H1 (cell line): ENCODE results near the gene IPO13. TPM values are rescaled to one million over a fixed set of nuclear protein-coding genes. Genes with fewer than 3 reads are reported as not detected.

Experiments used
- EZH2 ChIP-seq: fragments of 200-600 bp; sonication (generic); IDR thresholded peaks from 2 replicates; pipeline ENCODE4 v1.7.1; 2012; ENCODE audit warnings: low read depth, mild to moderate bottlenecking, moderate library complexity, low read length, inconsistent platforms; ENCODE audit not compliant: severe bottlenecking
- NANOG ChIP-seq: IDR thresholded peaks from 2 replicates; pipeline ENCODE4 v1.6.1; 2011; ENCODE audit warnings: low read length, low read depth, mild to moderate bottlenecking, inconsistent platforms; ENCODE audit not compliant: insufficient read depth, poor library complexity, severe bottlenecking
- SP2 ChIP-seq: IDR thresholded peaks from 2 replicates; pipeline ENCODE4 v1.6.1; 2012; ENCODE audit warnings: mild to moderate bottlenecking, low read length, inconsistent platforms
- SUZ12 ChIP-seq: fragments of 200-600 bp; sonication (generic); IDR thresholded peaks from 2 replicates; pipeline ENCODE4 v1.6.1; 2012; ENCODE audit warnings: mild to moderate bottlenecking, inconsistent platforms, low read length, moderate library complexity, mixed read lengths
- TCF12 ChIP-seq: IDR thresholded peaks from 2 replicates; pipeline ENCODE4 v1.6.1; 2011; ENCODE audit warnings: low read depth, mild to moderate bottlenecking, low read length
- polyA plus RNA-seq, 7 experiments: library from polyadenylated mRNA; depleted of rRNA in 3 of 7; stranded (reverse) in 5 of 7; unstranded in 2 of 7; fragments of >200 nt in 5 of 7; fragments of 200-250 nt in 2 of 7; gene quantifications; 1 replicate in 5 of 7; 2 replicates in 1 of 7; 4 replicates in 1 of 7; pipeline versions ENCODE4 v1.2.1 to v1.2.3, GENCODE V29; 2011 to 2013; ENCODE audit warnings: missing spikeins in 2 of 7, mixed read lengths in 2 of 7
- total RNA-seq: library from RNA; stranded (reverse); fragmentation: NEBNext Ultra II Directional; extraction: Animal tissue kit (Norgen Biotek cat#: 25700); gene quantifications from 2 replicates; pipeline ENCODE4 v1.2.1, GENCODE V29; 2021
- TF ChIP-seq, protein P1 (sequence below), 3 experiments: IDR thresholded peaks; 1 replicate in 2 of 3; 2 replicates in 1 of 3; pipeline versions ENCODE4 v1.5.1 to v1.6.1; 2011; ENCODE audit warnings: low read length in 3 of 3, mild to moderate bottlenecking in 3 of 3, inconsistent platforms in 2 of 3, low read depth in 1 of 3, moderate library complexity in 1 of 3; ENCODE audit not compliant: insufficient read depth in 1 of 3; ENCODE audit errors: control extremely low read depth in 1 of 3

The IPO13 gene
- total and polyA plus RNA-seq, 2 of the 8 experiments (the other 6 are each of a cell fraction or from before 2014, with no cell fraction given), result 23.0 to 27.0 TPM

- no peak for TF ChIP-seq EZH2
- no peak for TF ChIP-seq SUZ12
- TF ChIP-seq NANOG, result no peak
- TF ChIP-seq, protein P1, sequence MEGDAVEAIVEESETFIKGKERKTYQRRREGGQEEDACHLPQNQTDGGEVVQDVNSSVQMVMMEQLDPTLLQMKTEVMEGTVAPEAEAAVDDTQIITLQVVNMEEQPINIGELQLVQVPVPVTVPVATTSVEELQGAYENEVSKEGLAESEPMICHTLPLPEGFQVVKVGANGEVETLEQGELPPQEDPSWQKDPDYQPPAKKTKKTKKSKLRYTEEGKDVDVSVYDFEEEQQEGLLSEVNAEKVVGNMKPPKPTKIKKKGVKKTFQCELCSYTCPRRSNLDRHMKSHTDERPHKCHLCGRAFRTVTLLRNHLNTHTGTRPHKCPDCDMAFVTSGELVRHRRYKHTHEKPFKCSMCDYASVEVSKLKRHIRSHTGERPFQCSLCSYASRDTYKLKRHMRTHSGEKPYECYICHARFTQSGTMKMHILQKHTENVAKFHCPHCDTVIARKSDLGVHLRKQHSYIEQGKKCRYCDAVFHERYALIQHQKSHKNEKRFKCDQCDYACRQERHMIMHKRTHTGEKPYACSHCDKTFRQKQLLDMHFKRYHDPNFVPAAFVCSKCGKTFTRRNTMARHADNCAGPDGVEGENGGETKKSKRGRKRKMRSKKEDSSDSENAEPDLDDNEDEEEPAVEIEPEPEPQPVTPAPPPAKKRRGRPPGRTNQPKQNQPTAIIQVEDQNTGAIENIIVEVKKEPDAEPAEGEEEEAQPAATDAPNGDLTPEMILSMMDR (IDR thresholded peaks at IDR 0.05; ENCODE audit: control extremely low read depth in 1 of 3, insufficient read depth in 1 of 3, low read depth in 1 of 3, low read length in 3 of 3), result no peak
- no peak for TF ChIP-seq SP2
- TF ChIP-seq TCF12, result no peak
- TF ChIP-seq, all 59 proteins: peak for 0
Measured at GRCh38 chr1:44013949-44014348, 67.2 kb downstream of the IPO13 start (continued).
